Measurements from ENCODE around the gene EP300.

The EP300 gene

DNA sequence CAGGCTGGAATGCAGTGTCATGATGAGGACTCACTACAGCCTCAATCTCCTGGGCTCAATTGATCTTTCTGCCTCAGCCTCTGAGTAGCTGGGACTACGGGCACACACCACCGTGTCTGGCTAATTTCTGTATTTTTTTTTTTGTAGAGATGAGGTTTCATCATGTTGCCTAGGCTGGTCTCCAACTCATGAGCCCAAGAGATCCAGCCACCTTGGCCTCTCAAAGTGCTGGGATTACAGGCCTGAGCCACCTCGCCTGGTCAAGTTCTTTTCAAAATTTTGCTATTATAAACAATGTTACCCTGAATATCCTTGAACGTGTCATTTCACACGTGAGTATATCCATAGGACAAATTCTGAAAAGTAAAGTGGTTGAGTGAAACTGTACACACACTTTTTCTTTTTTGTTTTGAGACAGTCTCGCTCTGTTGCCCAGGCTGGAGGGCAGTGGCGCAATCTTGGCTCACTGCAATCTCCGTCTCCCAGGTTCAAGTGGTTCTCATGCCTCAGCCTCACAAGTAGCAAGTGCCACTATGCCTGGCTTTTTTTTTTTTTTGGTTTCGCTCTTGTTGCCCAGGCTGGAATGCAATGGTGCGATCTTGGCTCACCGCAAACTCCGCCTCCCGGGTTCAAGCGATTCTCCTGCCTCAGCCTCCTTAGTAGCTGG is 21.6 kb upstream of the EP300 start:
- no peak overlapping the region for H3K27ac ChIP-seq (ENCODE audit: extremely low read depth, low read depth, low read length)

GRCh38 chr22:41074061-41074460 is 18.3 kb upstream of the EP300 start:
- Histone ChIP-seq H3K36me3 (ENCODE audit: control insufficient read depth in 2 of 2, insufficient read depth in 1 of 2, low read length in 2 of 2) (no peaks in the 10 kb centered on the region), H3K4me1 (ENCODE audit: control insufficient read depth, insufficient read depth, low read length) (no peaks in the 10 kb centered on the region), H3K27ac (ENCODE audit: extremely low read depth, low read depth, low read length) (no peak overlapping the region), H3K9me3 (ENCODE audit: control insufficient read depth, insufficient read depth, low read depth, low read length) (no peaks in the 10 kb centered on the region), H3K4me3 (ENCODE audit: low read depth, low read length) (no peak overlapping the region)
- ChIA-PET POLR2A (no interaction called here), CTCF (no interaction called here)
- no peak for TF ChIP-seq EGR2 (tag by site-specific recombination; IDR thresholded peaks at IDR 0.05; ENCODE audit: low read depth)
- no peak for TF ChIP-seq ZNF530 (tag by site-specific recombination; IDR thresholded peaks at IDR 0.05; ENCODE audit: low read depth)
- TF ChIP-seq, protein P1, sequence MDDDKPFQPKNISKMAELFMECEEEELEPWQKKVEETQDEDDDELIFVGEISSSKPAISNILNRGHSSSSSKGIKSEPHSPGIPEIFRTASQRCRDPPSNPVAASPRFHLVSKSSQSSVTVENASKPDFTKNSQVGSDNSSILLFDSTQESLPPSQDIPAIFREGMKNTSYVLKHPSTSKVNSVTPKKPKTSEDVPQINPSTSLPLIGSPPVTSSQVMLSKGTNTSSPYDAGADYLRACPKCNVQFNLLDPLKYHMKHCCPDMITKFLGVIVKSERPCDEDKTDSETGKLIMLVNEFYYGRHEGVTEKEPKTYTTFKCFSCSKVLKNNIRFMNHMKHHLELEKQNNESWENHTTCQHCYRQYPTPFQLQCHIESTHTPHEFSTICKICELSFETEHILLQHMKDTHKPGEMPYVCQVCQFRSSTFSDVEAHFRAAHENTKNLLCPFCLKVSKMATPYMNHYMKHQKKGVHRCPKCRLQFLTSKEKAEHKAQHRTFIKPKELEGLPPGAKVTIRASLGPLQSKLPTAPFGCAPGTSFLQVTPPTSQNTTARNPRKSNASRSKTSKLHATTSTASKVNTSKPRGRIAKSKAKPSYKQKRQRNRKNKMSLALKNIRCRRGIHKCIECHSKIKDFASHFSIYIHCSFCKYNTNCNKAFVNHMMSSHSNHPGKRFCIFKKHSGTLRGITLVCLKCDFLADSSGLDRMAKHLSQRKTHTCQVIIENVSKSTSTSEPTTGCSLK (tag by site-specific recombination; IDR thresholded peaks at IDR 0.05): no peak
- TF ChIP-seq ZNF629 (tag by site-specific recombination; IDR thresholded peaks at IDR 0.05): no peak
- TF ChIP-seq, protein P2, sequence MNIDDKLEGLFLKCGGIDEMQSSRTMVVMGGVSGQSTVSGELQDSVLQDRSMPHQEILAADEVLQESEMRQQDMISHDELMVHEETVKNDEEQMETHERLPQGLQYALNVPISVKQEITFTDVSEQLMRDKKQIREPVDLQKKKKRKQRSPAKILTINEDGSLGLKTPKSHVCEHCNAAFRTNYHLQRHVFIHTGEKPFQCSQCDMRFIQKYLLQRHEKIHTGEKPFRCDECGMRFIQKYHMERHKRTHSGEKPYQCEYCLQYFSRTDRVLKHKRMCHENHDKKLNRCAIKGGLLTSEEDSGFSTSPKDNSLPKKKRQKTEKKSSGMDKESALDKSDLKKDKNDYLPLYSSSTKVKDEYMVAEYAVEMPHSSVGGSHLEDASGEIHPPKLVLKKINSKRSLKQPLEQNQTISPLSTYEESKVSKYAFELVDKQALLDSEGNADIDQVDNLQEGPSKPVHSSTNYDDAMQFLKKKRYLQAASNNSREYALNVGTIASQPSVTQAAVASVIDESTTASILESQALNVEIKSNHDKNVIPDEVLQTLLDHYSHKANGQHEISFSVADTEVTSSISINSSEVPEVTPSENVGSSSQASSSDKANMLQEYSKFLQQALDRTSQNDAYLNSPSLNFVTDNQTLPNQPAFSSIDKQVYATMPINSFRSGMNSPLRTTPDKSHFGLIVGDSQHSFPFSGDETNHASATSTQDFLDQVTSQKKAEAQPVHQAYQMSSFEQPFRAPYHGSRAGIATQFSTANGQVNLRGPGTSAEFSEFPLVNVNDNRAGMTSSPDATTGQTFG (tag by site-specific recombination; IDR thresholded peaks at IDR 0.05; ENCODE audit: borderline replicate concordance): no peak
- no peak for TF ChIP-seq RBAK (tag by site-specific recombination; IDR thresholded peaks at IDR 0.05)
- TF ChIP-seq, protein P3, sequence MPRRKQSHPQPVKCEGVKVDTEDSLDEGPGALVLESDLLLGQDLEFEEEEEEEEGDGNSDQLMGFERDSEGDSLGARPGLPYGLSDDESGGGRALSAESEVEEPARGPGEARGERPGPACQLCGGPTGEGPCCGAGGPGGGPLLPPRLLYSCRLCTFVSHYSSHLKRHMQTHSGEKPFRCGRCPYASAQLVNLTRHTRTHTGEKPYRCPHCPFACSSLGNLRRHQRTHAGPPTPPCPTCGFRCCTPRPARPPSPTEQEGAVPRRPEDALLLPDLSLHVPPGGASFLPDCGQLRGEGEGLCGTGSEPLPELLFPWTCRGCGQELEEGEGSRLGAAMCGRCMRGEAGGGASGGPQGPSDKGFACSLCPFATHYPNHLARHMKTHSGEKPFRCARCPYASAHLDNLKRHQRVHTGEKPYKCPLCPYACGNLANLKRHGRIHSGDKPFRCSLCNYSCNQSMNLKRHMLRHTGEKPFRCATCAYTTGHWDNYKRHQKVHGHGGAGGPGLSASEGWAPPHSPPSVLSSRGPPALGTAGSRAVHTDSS (tag by site-specific recombination; IDR thresholded peaks at IDR 0.05): no peak
- no peak for TF ChIP-seq TRIM28 (IDR thresholded peaks at IDR 0.05; ENCODE audit: borderline replicate concordance, low read length)
- no peak for TF ChIP-seq ZNF610 (tag by site-specific recombination; IDR thresholded peaks at IDR 0.05; ENCODE audit: borderline replicate concordance)
- no peak for TF ChIP-seq ZNF18 (tag by site-specific recombination; IDR thresholded peaks at IDR 0.05)
- no peak for TF ChIP-seq OVOL3 (tag by site-specific recombination; IDR thresholded peaks at IDR 0.05)
- TF ChIP-seq KLF8 (tag by site-specific recombination; IDR thresholded peaks at IDR 0.05): no peak
- no peak for TF ChIP-seq ZBTB20 (tag by site-specific recombination; IDR thresholded peaks at IDR 0.05)
- no peak for TF ChIP-seq ZNF658 (tag by site-specific recombination; IDR thresholded peaks at IDR 0.05)
- TF ChIP-seq ZNF341 (tag by site-specific recombination; IDR thresholded peaks at IDR 0.05; ENCODE audit: low read depth): no peak
- TF ChIP-seq, protein P4, sequence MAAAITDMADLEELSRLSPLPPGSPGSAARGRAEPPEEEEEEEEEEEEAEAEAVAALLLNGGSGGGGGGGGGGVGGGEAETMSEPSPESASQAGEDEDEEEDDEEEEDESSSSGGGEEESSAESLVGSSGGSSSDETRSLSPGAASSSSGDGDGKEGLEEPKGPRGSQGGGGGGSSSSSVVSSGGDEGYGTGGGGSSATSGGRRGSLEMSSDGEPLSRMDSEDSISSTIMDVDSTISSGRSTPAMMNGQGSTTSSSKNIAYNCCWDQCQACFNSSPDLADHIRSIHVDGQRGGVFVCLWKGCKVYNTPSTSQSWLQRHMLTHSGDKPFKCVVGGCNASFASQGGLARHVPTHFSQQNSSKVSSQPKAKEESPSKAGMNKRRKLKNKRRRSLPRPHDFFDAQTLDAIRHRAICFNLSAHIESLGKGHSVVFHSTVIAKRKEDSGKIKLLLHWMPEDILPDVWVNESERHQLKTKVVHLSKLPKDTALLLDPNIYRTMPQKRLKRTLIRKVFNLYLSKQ (tag by site-specific recombination; IDR thresholded peaks at IDR 0.05; ENCODE audit: borderline replicate concordance): no peak
- TF ChIP-seq ZNF521 (tag by site-specific recombination; IDR thresholded peaks at IDR 0.05): no peak
- no peak for TF ChIP-seq ZNF292 (tag by site-specific recombination; IDR thresholded peaks at IDR 0.05; ENCODE audit: borderline replicate concordance, low read depth)

More for the DNA sequence above, 21.6 kb upstream of the EP300 start:
- H3K4me1 ChIP-seq (ENCODE audit: control insufficient read depth, insufficient read depth, low read length): no peaks in the 10 kb centered on the region
- no peaks in the 10 kb centered on the region for H3K36me3 ChIP-seq (ENCODE audit: control insufficient read depth in 2 of 2, insufficient read depth in 1 of 2, low read length in 2 of 2)
- H3K9me3 ChIP-seq (ENCODE audit: control insufficient read depth, insufficient read depth, low read depth, low read length): no peaks in the 10 kb centered on the region
- CTCF ChIA-PET: no interaction called here
- POLR2A ChIA-PET: interaction anchor here (1.2 kb wide), 1 partner anchor 48 kb away, joined by 6 read pairs; no protein-coding TSS in a partner anchor
- H3K4me3 ChIP-seq (ENCODE audit: low read depth, low read length): no peak overlapping the region
- TF ChIP-seq ZNF514 (tag by site-specific recombination; IDR thresholded peaks at IDR 0.05) (no peak), IKZF3 (tag by site-specific recombination; IDR thresholded peaks at IDR 0.05) (no peak)
- TF ChIP-seq, protein P5, sequence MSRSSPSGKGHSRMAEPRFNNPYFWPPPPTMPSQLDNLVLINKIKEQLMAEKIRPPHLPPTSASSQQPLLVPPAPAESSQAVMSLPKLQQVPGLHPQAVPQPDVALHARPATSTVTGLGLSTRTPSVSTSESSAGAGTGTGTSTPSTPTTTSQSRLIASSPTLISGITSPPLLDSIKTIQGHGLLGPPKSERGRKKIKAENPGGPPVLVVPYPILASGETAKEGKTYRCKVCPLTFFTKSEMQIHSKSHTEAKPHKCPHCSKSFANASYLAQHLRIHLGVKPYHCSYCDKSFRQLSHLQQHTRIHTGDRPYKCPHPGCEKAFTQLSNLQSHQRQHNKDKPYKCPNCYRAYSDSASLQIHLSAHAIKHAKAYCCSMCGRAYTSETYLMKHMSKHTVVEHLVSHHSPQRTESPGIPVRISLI (tag by site-specific recombination; IDR thresholded peaks at IDR 0.05): 0 out of 2 replicates have a peak, but pooled peaks have one; percentile 4

All from HEK293 (cell line).